ENCODE data around the gene NTF4.
"Not testable (repeated sequence)": the region's sequence is repeated elsewhere in the genome, so short reads cannot be mapped to it uniquely, and the experiment has no call there.

- TF ChIP-seq, protein P1, sequence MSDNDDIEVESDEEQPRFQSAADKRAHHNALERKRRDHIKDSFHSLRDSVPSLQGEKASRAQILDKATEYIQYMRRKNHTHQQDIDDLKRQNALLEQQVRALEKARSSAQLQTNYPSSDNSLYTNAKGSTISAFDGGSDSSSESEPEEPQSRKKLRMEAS (IDR thresholded peaks at IDR 0.05; ENCODE audit: low read depth, low read length) = not testable (repeated sequence)
- TF ChIP-seq POLR2A (IDR thresholded peaks at IDR 0.05; ENCODE audit: extremely low read depth, insufficient read length); CTCF (IDR thresholded peaks at IDR 0.05; ENCODE audit: low read depth, low read length): not testable (repeated sequence)
Measured at GRCh38 chr19:49043548-49043947, 21.1 kb downstream of the NTF4 start, which contains the start of gene CGB5.

Measured in NB4 (cell line).